Renal cortex interstitium (tissue), 15 donors: Measurements from ENCODE around the gene PC. TPM values are rescaled to one million over a fixed set of nuclear protein-coding genes. Genes with fewer than 3 reads are reported as not detected.
A peak's percentile ranks its signal among the peaks of the same experiment; 100 is the strongest.
"Not testable (repeated sequence)": the region's sequence is repeated elsewhere in the genome, so short reads cannot be mapped to it uniquely, and the experiment has no call there.

Experiments
- DNase-seq, 11 donors: peaks; one replicate each; pipeline ENCODE4 v3.0.0-alpha.2; 2013; ENCODE audit warnings: low read depth in 9 of 11, low spot score in 4 of 11; ENCODE audit errors: extremely low read depth in 1 of 11
- long read RNA-seq, 16 experiments: transcript quantifications; one replicate each; lab custom pipeline, GENCODE V29; 2026
- polyA plus RNA-seq, 3 donors: library from polyadenylated mRNA; unstranded; fragments of 120-200 nt; gene quantifications; one replicate each; pipeline ENCODE4 v1.2.1, GENCODE V29; 2013; ENCODE audit not compliant: insufficient read length in 3 of 3

PC gene, protein sequence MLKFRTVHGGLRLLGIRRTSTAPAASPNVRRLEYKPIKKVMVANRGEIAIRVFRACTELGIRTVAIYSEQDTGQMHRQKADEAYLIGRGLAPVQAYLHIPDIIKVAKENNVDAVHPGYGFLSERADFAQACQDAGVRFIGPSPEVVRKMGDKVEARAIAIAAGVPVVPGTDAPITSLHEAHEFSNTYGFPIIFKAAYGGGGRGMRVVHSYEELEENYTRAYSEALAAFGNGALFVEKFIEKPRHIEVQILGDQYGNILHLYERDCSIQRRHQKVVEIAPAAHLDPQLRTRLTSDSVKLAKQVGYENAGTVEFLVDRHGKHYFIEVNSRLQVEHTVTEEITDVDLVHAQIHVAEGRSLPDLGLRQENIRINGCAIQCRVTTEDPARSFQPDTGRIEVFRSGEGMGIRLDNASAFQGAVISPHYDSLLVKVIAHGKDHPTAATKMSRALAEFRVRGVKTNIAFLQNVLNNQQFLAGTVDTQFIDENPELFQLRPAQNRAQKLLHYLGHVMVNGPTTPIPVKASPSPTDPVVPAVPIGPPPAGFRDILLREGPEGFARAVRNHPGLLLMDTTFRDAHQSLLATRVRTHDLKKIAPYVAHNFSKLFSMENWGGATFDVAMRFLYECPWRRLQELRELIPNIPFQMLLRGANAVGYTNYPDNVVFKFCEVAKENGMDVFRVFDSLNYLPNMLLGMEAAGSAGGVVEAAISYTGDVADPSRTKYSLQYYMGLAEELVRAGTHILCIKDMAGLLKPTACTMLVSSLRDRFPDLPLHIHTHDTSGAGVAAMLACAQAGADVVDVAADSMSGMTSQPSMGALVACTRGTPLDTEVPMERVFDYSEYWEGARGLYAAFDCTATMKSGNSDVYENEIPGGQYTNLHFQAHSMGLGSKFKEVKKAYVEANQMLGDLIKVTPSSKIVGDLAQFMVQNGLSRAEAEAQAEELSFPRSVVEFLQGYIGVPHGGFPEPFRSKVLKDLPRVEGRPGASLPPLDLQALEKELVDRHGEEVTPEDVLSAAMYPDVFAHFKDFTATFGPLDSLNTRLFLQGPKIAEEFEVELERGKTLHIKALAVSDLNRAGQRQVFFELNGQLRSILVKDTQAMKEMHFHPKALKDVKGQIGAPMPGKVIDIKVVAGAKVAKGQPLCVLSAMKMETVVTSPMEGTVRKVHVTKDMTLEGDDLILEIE
- 10 to 100 TPM; 39.6 to 53.8 (median 51.7) TPM for polyA plus RNA-seq
- long read RNA-seq, donor 1, partial matches to known transcripts, result 42 of 45 reads
- long read RNA-seq, donor 1, other reads (novel, unspliced or antisense), result 0 of 45 reads
- long read RNA-seq, donor 2, partial matches to known transcripts, result 15 of 22 reads
- long read RNA-seq, donor 2, other reads (novel, unspliced or antisense), result 7 of 22 reads
- long read RNA-seq, donor 3, partial matches to known transcripts, result 0 of 8 reads
- long read RNA-seq, donor 3, other reads (novel, unspliced or antisense), result 5 of 8 reads
- long read RNA-seq, donor 4, partial matches to known transcripts, result 25 of 54 reads
- long read RNA-seq, donor 4, other reads (novel, unspliced or antisense), result 27 of 54 reads
- long read RNA-seq, donor 5, result 0 reads
- long read RNA-seq, donor 6, full-length matches to known transcripts, result 4 of 19 reads
- long read RNA-seq, donor 6, partial matches to known transcripts, result 15 of 19 reads
- long read RNA-seq, donor 6, other reads (novel, unspliced or antisense), result 0 of 19 reads
- long read RNA-seq, donor 7, partial matches to known transcripts, result 21 of 23 reads
- long read RNA-seq, donor 7, other reads (novel, unspliced or antisense), result 0 of 23 reads
- long read RNA-seq, donor 8, full-length matches to known transcripts, result 6 of 43 reads
- long read RNA-seq, donor 8, partial matches to known transcripts, result 37 of 43 reads
- long read RNA-seq, donor 8, other reads (novel, unspliced or antisense), result 0 of 43 reads
- long read RNA-seq, donor 9, full-length matches to known transcripts, result 5 of 21 reads
- long read RNA-seq, donor 9, partial matches to known transcripts, result 16 of 21 reads
- long read RNA-seq, donor 9, other reads (novel, unspliced or antisense), result 0 of 21 reads
- long read RNA-seq, donor 10, partial matches to known transcripts, result 38 of 43 reads
- long read RNA-seq, donor 10, other reads (novel, unspliced or antisense), result 0 of 43 reads
- long read RNA-seq, donor 11, partial matches to known transcripts, result 51 of 59 reads
- long read RNA-seq, donor 11, other reads (novel, unspliced or antisense), result 7 of 59 reads
- long read RNA-seq, donor 12, full-length matches to known transcripts, result 1 of 1 reads
- long read RNA-seq, donor 12, partial matches to known transcripts, result 0 of 1 reads
- long read RNA-seq, donor 12, other reads (novel, unspliced or antisense), result 0 of 1 reads
- long read RNA-seq, donor 13, result 0 reads
- long read RNA-seq, donor 14, partial matches to known transcripts, result 53 of 60 reads
- long read RNA-seq, donor 14, other reads (novel, unspliced or antisense), result 5 of 60 reads
- long read RNA-seq, donor 15, full-length matches to known transcripts, result 1 of 11 reads
- long read RNA-seq, donor 15, partial matches to known transcripts, result 10 of 11 reads
- long read RNA-seq, donor 15, other reads (novel, unspliced or antisense), result 0 of 11 reads
- long read RNA-seq, donor 16, full-length matches to known transcripts, result 7 of 132 reads
- long read RNA-seq, donor 16, partial matches to known transcripts, result 117 of 132 reads
- long read RNA-seq, donor 16, other reads (novel, unspliced or antisense), result 8 of 132 reads

DNA sequence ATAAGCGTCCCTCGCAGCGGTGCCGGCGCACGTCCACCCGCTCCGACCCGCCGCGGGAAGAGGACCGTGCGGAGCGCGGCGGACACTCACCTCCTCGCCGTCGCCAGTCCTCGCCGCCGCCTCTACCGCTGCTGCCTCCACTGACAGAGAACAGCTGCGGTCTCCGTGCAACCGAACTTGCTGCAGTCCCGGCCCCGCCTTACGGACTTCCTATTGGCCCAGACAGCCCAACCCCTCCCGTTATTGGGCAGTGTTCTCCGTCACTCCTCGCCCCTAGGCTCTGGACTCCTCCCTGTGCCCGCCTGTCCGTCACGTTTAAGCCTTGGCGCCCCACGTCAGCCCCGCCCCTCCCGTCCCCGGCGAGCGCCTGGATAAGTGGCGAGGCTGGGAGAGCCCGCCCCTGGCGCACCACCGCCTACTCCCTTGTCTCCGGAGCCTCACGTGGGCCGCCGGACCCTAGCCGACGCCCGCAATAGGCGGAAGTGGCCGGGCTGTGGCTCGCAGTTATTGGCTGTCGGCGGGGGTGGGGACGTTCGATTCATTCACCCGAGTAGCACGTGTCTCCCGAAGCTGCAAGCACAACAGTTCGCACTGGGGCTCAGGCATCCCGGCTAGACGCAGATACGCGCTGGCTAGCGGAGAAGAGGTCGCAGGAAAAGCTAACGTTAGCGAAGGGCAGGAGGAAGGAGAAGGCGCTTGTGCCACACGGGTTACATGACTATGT lies at the start of gene PC:
Gene PC (minus strand): TSS at position 152 of the 724 bp plus-strand sequence. CDS start 86,224 bp downstream, outside the sequence.
- DNase-seq, result peak; percentile 94 to 99 (median 99)

DNA sequence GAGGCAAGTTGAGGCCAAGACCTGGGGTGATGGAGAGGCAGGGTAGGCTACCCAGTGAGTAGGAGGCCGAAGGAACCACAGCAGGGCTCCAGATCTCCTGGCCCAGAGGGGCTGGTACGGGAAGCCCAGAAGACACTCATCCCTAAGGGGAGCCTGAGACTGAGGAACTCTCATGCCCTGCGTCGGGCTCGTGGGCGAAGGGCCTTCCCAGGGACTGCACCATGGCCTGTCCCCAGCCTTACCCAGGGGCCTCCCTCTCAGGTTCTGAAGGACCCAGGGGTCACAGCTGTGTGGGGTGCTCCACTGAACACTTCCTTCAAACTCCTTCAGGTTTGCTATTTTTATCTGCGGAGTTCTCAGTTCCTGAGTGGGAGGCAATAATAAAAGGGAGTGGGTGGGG lies 48.9 kb upstream of the PC start:
- no peak for DNase-seq

DNA sequence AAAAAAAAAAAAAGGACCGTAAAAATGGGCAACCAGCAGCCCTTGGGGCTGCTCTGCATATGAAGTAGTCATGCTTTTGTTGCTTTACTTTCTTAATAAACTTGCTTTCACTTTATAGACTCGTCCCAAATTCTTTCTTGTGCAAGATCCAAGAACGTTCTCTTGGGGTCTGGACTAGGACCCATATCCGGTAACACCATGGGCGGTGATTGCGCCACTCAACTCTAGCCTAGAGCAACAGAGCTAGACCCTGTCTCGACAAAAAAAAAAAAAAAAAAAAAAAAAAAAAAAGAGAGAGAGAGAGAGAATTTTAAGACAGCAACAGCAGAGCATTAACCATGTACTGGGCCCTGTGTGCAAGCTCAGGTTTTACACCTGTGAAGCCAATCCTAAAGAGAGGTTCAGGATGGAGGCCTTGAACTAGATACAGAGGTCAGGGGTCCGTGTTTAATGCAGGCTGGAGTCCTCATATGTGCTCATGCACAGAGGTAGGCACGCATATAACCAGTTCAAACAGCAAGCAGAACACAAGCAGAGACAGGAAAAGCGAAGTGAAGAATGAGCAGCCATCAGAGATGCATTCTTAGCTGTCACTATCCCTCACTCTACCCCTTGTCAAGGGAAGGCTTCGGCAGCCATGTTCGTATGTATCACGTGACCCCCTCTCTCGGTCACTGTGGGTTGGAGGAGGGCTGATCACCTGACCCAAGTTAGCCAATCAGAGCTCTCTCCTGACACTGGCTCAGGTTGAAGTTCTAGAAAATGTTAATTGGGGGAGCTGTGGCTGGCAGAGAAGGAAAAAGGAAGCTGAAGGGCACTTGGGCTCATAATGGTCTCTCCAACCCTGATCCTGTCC lies 48.1 kb upstream of the PC start:
- DNase-seq, result no peak

DNA sequence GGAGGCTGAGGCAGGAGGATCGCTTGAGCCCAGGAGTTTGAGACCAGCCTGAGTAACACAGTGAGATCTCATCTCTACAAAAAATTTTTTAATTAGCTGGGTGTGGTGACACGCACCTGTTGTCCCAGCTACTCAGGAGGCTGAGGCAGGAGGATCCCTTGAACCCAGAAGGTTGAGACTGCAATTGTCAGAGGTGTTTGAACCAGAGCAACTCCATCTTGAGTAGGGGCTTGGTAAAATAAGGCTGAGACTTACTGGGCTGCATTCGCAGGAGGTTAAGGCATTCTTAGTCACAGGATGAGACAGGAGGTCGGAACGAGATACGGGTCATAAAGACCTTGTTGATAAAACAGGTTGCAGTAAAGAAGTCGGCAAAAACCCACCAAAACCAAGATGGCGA lies 47.0 kb upstream of the PC start:
- not testable (repeated sequence) for DNase-seq

DNA sequence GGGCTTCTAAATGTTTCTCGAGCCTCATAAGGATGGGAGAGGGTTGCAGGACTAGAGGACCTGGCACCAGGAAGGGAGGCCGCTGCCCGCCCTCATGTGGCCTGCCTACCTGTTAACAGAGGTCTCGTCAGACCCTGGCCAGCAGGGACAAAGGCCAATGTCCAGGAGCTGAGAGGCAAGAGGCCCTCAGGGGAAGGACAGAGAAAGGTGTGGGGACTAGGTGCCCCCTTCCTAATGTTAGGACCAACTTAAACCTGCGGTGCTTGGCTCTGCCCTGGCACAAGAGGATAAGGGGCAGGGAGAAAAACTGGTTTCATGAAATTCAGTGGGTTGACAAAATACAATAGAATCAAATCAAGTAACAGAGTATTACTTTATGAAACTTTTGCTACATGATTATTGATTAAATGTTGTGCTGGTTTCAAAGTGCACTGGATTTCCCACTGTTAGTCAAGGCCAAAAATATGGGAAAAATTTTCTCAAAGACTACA lies 44.8 kb upstream of the PC start:
- no peak for DNase-seq

DNA sequence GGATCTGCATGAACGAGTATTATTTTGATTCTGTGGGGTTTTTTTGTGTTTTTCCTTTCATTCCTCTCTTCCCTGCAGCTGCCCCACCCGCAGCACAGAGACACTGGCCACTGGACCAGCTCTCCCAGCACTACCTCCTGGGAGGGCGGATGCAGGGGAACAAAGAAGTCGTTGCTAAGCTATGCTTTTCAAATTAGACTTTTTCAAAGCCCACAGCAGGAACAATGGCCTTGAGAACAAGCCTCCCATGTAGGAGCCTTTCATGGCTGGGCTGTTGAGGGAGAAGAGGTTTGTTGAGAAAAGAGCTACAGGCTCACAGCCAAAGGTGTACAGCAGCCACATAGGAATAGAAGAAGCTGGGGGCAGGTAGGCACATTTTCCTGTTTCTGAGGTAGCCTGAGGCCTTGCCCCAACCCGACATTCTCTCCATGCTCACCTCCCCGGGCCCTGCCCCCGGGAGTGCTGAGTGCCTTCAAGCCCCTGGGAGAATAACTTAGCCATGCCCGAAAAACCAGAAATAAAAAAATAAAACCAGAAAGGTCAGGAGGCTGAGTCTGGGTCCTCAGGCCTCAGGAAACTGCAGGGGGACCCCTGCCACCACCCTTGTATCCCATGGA lies 44.2 kb upstream of the PC start:
- DNase-seq, result no peak

DNA sequence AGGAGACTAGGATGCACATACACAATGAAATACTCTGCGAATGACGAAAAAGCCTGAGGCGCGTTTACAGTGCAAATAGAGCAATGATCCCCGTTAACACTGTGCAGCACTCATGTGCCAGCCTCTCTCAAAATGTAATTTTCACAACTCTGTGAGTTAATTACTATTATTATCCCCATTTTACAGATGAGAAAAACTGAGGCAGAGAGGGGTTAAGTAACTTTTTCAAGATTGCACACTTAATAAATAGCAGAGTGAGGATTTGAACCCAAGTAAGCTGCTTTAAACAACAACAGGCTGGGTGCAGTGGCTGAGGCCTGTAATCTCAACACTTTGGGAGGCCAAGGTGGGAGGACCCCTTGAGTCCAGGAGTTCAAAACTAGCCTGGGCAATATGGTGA lies 43.1 kb upstream of the PC start:
- DNase-seq, result no peak

DNA sequence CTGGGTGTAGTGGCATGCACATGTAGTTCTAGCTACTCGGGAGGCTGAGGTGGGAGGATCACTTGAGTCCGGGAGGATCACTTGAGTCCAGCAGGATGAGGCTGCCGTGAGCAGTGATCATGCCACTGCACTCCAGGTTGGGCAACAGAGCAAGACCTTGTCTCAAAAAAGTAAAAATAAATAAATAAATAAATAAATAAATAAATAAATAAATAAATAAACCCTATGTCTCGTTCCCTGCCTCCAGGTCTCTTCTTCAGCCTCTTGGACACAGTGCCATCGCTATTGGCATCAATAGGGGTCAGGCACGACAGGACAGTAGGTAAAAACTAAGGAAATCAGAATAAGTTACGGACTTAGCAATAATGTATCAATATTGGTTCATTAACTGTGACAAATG lies 41.4 kb upstream of the PC start:
- DNase-seq, result no peak

DNA sequence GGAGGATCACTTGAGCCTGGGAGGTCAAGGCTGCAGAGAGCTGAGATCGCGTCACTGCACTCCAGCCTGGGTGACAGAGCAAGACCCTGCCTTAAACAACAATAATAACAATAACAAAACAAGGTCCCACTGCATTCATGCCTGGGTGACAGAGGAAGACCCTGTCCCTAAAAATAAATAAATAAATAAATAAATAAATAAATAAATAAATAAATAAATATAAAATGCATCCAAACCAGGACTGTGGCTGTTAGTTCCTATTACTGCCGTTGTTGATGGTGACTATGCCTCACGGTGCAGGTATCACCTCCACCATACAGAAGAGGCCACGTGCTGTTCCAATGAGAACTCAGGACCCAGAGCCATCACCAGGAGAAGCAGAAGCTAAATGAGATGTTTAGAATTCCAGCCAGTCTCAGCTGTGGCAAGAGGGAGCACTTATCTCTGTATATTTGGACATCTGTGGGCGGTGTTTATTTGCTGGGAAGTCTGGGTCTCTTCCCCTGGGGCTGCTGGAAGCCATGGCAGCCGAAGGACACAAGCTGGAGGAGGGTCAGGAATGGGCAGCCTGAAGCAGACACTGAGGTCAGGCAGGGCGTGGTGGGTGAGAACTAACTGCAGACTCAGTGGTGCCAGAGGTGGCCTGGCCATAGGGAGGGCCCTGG lies 38.6 kb upstream of the PC start:
- no peak for DNase-seq

DNA sequence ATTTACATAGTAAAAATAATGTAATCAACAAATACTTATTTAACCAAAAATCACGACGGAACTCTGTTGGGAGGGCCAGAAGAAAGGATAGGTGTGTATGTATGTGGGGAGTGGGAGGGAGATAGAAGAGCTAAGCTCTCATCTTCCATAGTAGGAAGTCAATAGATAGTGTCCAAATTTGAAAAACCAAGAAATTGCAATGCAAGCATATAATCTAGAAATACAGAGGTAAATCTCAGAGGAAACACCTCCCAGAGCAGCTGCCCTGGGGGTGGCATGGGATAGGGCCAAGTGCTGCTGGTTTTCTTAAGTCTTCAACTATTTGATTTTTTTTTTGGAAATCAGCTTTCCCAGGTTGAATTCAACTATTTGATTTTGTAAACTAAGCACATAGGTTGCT lies 33.9 kb upstream of the PC start:
- DNase-seq, result no peak

DNA sequence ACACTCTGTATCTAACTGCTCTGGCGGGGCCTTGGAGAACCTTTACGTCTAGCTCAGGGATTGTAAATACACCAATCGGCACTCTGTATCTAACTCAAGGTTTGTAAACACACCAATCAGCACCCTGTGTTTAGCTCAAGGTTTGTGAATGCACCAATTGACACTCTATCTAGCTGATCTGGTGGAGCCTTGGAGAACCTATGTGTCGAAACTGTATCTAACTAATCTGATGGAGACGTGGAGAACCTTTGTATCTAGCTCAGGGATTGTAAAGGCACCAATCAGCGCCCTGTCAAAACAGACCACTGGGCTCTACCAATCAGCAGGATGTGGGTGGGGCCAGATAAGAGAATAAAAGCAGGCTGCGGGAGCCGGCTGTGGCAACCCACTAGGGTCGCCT lies 31.2 kb upstream of the PC start:
- not testable (repeated sequence) for DNase-seq

DNA sequence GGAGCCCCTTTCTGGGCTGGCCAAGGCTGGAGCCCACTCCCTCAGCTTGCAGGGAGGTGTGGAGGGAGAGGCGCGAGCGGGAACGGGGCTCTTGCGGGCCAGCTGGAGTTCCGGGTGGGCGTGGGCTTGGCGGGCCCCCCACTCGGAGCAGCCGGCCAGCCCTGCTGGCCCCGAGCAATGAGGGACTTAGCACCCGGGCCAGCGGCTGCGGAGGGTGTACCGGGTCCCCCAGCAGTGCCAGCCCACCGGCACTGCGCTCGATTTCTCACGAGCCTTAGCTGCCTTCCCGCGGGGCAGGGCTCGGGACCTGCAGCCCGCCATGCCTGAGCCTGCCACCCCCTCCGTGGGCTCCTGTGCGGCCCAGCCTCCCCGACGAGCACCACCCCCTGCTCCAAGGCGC lies 30.6 kb upstream of the PC start:
- DNase-seq, result not testable (repeated sequence)

DNA sequence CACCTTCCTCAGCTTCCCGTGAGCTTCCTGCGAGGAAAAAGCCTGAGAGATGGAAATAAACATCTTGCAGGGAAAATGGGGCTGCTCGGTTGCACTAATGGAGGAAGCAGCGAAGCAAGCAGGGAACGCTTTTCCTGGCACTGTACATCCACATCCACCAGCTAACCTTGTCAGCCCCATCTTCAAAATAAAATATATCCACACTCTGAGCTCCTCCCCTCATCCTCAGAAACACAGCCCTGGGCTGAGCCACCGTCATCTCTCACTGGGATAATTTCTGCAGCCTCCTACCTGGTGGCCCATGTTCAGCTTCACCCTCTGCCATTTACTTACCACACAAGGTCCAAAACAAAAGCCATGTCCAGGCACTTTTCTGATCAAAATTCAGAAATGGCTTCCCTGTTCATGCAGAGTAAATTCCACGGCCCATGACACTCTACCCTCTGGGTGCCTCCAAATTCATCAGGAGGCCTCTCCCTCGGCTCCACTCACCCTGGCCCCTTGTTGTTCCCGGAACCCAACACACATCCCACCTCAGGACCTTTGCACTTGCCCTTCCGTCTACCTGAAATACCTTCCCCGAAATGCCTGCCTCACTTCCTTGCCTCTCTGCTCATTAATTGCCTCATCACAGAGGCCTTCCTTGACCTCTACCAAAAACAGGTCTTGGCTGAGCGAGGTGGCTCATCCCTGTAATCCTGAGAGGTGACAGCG lies 29.9 kb upstream of the PC start:
- DNase-seq, result no peak
